HepG2 (cell line): Measurements from ENCODE around the gene USF1. TPM values are rescaled to one million over a fixed set of nuclear protein-coding genes. Genes with fewer than 3 reads are reported as not detected.

Source experiments
- GTF3A ChIP-seq: sonication (generic); formaldehyde crosslinking; conservative IDR thresholded peaks from 2 replicates; pipeline ENCODE4 v1.4.0; 2020; ENCODE audit warnings: mild to moderate bottlenecking, missing genetic modification reagents
- HOXA9 ChIP-seq: sonication (generic); formaldehyde crosslinking; IDR thresholded peaks from 2 replicates; pipeline ENCODE4 v1.8.1; 2022; ENCODE audit warnings: missing genetic modification reagents, mild to moderate bottlenecking, moderate library complexity, borderline replicate concordance
- KLF16 ChIP-seq, 2 experiments: sonication (generic) in 1 of 2; formaldehyde crosslinking in 1 of 2; IDR thresholded peaks; 2 replicates each; pipeline versions ENCODE4 v1.6.1 to v1.8.0; 2016 to 2023; ENCODE audit warnings: missing genetic modification reagents in 2 of 2, missing compliant biosample characterization in 1 of 2
- KLF6 ChIP-seq: IDR thresholded peaks from 2 replicates; pipeline ENCODE4 v1.8.0; 2016; ENCODE audit warnings: missing biosample characterization, missing genetic modification reagents
- LCORL ChIP-seq, 2 experiments: fragments of 450-650 bp in 1 of 2; sonication (generic) in 1 of 2; formaldehyde crosslinking in 1 of 2; IDR thresholded peaks; 2 replicates each; pipeline versions ENCODE4 v1.5.0 to v1.6.1; 2017 to 2020; ENCODE audit warnings: antibody characterized with exemption in 1 of 2, missing genetic modification reagents in 1 of 2
- POGZ ChIP-seq: sonication (generic); formaldehyde crosslinking; IDR thresholded peaks from 2 replicates; pipeline ENCODE4 v1.4.0; 2020; ENCODE audit warnings: mild to moderate bottlenecking, missing genetic modification reagents
- RBFOX2 ChIP-seq: fragments of 200-400 bp; formaldehyde crosslinking; IDR thresholded peaks from 2 replicates; pipeline ENCODE4 v1.6.1; 2017; ENCODE audit warnings: low read depth, mild to moderate bottlenecking, low read length
- SCMH1 ChIP-seq: sonication (generic); formaldehyde crosslinking; IDR thresholded peaks from 2 replicates; pipeline ENCODE4 v1.9.0; 2021; ENCODE audit warnings: missing genetic modification reagents, mild to moderate bottlenecking, borderline replicate concordance
- SMARCE1 ChIP-seq: fragments of 450-650 bp; IDR thresholded peaks from 2 replicates; pipeline ENCODE4 v1.6.1; 2017; ENCODE audit warnings: borderline replicate concordance
- TEAD2 ChIP-seq: sonication (generic); formaldehyde crosslinking; IDR thresholded peaks from 2 replicates; pipeline ENCODE4 v1.9.0; 2021; ENCODE audit warnings: missing genetic modification reagents
- TGIF2 ChIP-seq: IDR thresholded peaks from 2 replicates; pipeline ENCODE4 v1.6.1; 2016; ENCODE audit warnings: control low read depth, missing compliant biosample characterization
- XRCC5 ChIP-seq: fragments of 200-400 bp; formaldehyde crosslinking; optimal IDR thresholded peaks from 2 replicates; pipeline ENCODE3; 2017; ENCODE audit warnings: mild to moderate bottlenecking, low read length
- ZNF12 ChIP-seq: sonication (generic); formaldehyde crosslinking; IDR thresholded peaks from 2 replicates; pipeline ENCODE4 v1.5.0; 2020; ENCODE audit warnings: missing genetic modification reagents
- ZNF3 ChIP-seq: IDR thresholded peaks from 2 replicates; pipeline ENCODE4 v1.7.0; 2017; ENCODE audit warnings: inconsistent platforms
- ZNF30 ChIP-seq: sonication (generic); formaldehyde crosslinking; IDR thresholded peaks from 2 replicates; pipeline ENCODE4 v1.5.0; 2020; ENCODE audit warnings: mild to moderate bottlenecking, missing genetic modification reagents
- ZNF33B ChIP-seq: sonication (generic); formaldehyde crosslinking; IDR thresholded peaks from 2 replicates; pipeline ENCODE4 v1.5.1; 2020; ENCODE audit warnings: mild to moderate bottlenecking, missing genetic modification reagents
- ZNF644 ChIP-seq: IDR thresholded peaks from 2 replicates; pipeline ENCODE4 v1.6.1; 2016; ENCODE audit warnings: low read depth
- ZNF7 ChIP-seq: IDR thresholded peaks from 2 replicates; pipeline ENCODE4 v1.6.1; 2016; ENCODE audit warnings: missing biosample characterization, missing genetic modification reagents
- ZNF777 ChIP-seq: sonication (generic); formaldehyde crosslinking; IDR thresholded peaks from 2 replicates; pipeline ENCODE4 v1.4.0; 2020; ENCODE audit warnings: missing genetic modification reagents
- polyA plus RNA-seq, 8 experiments: library from polyadenylated mRNA; depleted of rRNA in 3 of 8; stranded (reverse) in 7 of 8; unstranded in 1 of 8; fragments of >200 nt; fragmentation: Illumina TruSeq in 4 of 8; extraction: Trizol in 4 of 8; gene quantifications; 2 replicates each; pipeline versions ENCODE4 v1.2.1 to v1.2.3, GENCODE V29; 2011 to 2016; ENCODE audit warnings: low read depth in 4 of 8, missing spikeins in 1 of 8, mixed read lengths in 1 of 8; ENCODE audit not compliant: insufficient read depth in 1 of 8
- total RNA-seq, 5 experiments: library from RNA; depleted of rRNA; stranded (reverse); fragments of >200 nt; fragmentation: Illumina TruSeq; extraction: Trizol; gene quantifications; 2 replicates each; pipeline ENCODE4 v1.2.3, GENCODE V29; 2016; ENCODE audit warnings: low read depth in 1 of 5
- TF ChIP-seq, protein P1 (sequence below): sonication (generic); formaldehyde crosslinking; IDR thresholded peaks from 2 replicates; pipeline ENCODE4 v1.4.0; 2020; ENCODE audit warnings: mild to moderate bottlenecking, missing genetic modification reagents
- TF ChIP-seq, protein P2 (sequence below): sonication (generic); formaldehyde crosslinking; IDR thresholded peaks from 2 replicates; pipeline ENCODE4 v1.4.0; 2020; ENCODE audit warnings: missing genetic modification reagents

USF1 gene
- total and polyA plus RNA-seq, 2 of the 13 experiments (the other 11 are each of a cell fraction or from before 2014, with no cell fraction given), result 26.9 to 39.4 TPM

DNA sequence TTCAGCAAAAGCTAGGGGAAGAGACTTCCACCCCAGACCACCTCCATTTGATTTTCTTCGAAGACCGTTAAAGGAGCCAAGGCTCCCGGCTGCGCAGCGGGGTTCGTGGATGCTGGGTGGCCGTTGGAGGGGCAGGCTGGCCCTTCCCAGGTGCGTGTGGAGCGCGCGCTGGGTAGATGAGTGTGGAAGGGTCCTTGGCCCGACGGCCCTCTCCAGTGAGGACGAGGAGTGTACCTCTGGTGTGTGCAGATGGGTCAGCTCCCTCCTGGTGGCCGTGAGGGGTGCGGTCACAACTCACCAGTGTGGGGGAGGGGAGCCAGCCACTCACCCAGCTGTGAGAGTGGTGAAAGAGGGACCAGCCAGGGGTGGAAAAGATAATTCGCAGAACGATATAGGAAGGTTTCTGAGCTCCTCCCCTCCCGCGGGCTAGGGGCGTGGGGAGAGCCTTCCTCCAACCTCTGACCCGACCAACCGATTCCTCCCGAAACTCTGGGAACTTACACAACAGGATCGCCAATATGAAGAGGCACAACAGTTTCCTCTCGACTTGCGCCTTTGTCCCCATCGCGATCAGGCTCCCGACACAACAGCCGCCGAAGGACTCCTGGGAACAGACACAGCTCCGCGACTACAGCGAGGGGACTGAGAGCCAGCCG lies 25.1 kb downstream of the USF1 start, which contains the start of gene F11R (continued):
- TF ChIP-seq, protein P1, sequence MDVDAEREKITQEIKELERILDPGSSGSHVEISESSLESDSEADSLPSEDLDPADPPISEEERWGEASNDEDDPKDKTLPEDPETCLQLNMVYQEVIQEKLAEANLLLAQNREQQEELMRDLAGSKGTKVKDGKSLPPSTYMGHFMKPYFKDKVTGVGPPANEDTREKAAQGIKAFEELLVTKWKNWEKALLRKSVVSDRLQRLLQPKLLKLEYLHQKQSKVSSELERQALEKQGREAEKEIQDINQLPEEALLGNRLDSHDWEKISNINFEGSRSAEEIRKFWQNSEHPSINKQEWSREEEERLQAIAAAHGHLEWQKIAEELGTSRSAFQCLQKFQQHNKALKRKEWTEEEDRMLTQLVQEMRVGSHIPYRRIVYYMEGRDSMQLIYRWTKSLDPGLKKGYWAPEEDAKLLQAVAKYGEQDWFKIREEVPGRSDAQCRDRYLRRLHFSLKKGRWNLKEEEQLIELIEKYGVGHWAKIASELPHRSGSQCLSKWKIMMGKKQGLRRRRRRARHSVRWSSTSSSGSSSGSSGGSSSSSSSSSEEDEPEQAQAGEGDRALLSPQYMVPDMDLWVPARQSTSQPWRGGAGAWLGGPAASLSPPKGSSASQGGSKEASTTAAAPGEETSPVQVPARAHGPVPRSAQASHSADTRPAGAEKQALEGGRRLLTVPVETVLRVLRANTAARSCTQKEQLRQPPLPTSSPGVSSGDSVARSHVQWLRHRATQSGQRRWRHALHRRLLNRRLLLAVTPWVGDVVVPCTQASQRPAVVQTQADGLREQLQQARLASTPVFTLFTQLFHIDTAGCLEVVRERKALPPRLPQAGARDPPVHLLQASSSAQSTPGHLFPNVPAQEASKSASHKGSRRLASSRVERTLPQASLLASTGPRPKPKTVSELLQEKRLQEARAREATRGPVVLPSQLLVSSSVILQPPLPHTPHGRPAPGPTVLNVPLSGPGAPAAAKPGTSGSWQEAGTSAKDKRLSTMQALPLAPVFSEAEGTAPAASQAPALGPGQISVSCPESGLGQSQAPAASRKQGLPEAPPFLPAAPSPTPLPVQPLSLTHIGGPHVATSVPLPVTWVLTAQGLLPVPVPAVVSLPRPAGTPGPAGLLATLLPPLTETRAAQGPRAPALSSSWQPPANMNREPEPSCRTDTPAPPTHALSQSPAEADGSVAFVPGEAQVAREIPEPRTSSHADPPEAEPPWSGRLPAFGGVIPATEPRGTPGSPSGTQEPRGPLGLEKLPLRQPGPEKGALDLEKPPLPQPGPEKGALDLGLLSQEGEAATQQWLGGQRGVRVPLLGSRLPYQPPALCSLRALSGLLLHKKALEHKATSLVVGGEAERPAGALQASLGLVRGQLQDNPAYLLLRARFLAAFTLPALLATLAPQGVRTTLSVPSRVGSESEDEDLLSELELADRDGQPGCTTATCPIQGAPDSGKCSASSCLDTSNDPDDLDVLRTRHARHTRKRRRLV (CRISPR knock-in tag), result peak; percentile 54; the same call in 1 of the 2 replicates
- TF ChIP-seq TGIF2 (CRISPR knock-in tag) (0 out of 2 replicates have a peak, but pooled peaks have one; percentile 11), POGZ (no peak), HOXA9 (CRISPR knock-in tag) (no peak), ZNF3 (no peak), TEAD2 (CRISPR knock-in tag) (no peak), SCMH1 (CRISPR knock-in tag) (no peak), ZNF12 (CRISPR knock-in tag) (no peak), GTF3A (CRISPR knock-in tag) (no peak), XRCC5 (peak; percentile 82), KLF6 (CRISPR knock-in tag) (peak; percentile 39; the same call in 1 of the 2 replicates), ZNF777 (CRISPR knock-in tag) (peak; percentile 84), LCORL (IDR thresholded peaks at IDR 0.05) (no peak), LCORL (CRISPR knock-in tag; IDR thresholded peaks at IDR 0.05) (no peak; the same call in 1 of the 2 replicates), ZNF644 (CRISPR knock-in tag) (no peak), SMARCE1 (no peak), ZNF33B (CRISPR knock-in tag) (peak; percentile 15; the same call in 1 of the 2 replicates), ZNF7 (no peak), KLF16 (CRISPR knock-in tag; IDR thresholded peaks at IDR 0.05) (peak in 1 of 2 experiments; percentile 34; a peak in 1 of 4 replicates), RBFOX2 (peak; percentile 64), ZNF30 (CRISPR knock-in tag) (no peak)
- TF ChIP-seq, protein P2, sequence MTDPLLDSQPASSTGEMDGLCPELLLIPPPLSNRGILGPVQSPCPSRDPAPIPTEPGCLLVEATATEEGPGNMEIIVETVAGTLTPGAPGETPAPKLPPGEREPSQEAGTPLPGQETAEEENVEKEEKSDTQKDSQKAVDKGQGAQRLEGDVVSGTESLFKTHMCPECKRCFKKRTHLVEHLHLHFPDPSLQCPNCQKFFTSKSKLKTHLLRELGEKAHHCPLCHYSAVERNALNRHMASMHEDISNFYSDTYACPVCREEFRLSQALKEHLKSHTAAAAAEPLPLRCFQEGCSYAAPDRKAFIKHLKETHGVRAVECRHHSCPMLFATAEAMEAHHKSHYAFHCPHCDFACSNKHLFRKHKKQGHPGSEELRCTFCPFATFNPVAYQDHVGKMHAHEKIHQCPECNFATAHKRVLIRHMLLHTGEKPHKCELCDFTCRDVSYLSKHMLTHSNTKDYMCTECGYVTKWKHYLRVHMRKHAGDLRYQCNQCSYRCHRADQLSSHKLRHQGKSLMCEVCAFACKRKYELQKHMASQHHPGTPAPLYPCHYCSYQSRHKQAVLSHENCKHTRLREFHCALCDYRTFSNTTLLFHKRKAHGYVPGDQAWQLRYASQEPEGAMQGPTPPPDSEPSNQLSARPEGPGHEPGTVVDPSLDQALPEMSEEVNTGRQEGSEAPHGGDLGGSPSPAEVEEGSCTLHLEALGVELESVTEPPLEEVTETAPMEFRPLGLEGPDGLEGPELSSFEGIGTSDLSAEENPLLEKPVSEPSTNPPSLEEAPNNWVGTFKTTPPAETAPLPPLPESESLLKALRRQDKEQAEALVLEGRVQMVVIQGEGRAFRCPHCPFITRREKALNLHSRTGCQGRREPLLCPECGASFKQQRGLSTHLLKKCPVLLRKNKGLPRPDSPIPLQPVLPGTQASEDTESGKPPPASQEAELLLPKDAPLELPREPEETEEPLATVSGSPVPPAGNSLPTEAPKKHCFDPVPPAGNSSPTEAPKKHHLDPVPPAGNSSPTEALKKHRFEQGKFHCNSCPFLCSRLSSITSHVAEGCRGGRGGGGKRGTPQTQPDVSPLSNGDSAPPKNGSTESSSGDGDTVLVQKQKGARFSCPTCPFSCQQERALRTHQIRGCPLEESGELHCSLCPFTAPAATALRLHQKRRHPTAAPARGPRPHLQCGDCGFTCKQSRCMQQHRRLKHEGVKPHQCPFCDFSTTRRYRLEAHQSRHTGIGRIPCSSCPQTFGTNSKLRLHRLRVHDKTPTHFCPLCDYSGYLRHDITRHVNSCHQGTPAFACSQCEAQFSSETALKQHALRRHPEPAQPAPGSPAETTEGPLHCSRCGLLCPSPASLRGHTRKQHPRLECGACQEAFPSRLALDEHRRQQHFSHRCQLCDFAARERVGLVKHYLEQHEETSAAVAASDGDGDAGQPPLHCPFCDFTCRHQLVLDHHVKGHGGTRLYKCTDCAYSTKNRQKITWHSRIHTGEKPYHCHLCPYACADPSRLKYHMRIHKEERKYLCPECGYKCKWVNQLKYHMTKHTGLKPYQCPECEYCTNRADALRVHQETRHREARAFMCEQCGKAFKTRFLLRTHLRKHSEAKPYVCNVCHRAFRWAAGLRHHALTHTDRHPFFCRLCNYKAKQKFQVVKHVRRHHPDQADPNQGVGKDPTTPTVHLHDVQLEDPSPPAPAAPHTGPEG, result peak; percentile 72; the same call in 1 of the 2 replicates
